Measurements from ENCODE around the gene ZBED4. TPM values are rescaled to one million over a fixed set of nuclear protein-coding genes. Genes with fewer than 3 reads are reported as not detected.

ZBED4 gene
- total and polyA plus RNA-seq, 11 donors = 2.2 to 8.6 (median 4.9) TPM

GRCh38 chr22:49878206-49878605 is 24.6 kb downstream of the ZBED4 start:
- ATAC-seq (no peak), DNase-seq (no peak)
- Histone ChIP-seq H3K27me3 (no peaks in the 10 kb centered on the region), H3K9me3 (no peaks in the 10 kb centered on the region), H3K4me1 (peaks cover 0 to 14% (median 0%) of the 10 kb centered on the region in 12 donors), H3K36me3 (peaks cover 0 to 14% (median 6%) of the 10 kb centered on the region in 9 donors), H3K27ac (no peak overlapping the region), H3K4me3 (no peak overlapping the region)
- intact Hi-C loops (cut with DNase I) = no loop called here
- WGBS, 4 donors = 96 to 99% (median 98%) methylated on average over 8 of the region's 8 CpGs
- TF ChIP-seq CTCF (IDR thresholded peaks at IDR 0.05) = no peak
- no peak for TF ChIP-seq POLR2A (IDR thresholded peaks at IDR 0.05)

- ATAC-seq = no peak
- Histone ChIP-seq H3K27me3 (no peaks in the 10 kb centered on the region), H3K36me3 (peaks cover 0 to 29% (median 16%) of the 10 kb centered on the region in 9 donors), H3K4me1 (peaks cover 0 to 14% (median 0%) of the 10 kb centered on the region in 12 donors), H3K9me3 (no peaks in the 10 kb centered on the region), H3K4me3 (no peak overlapping the region), H3K27ac (no peak overlapping the region)
- DNase-seq = no peak
- intact Hi-C loops (cut with DNase I) = no loop called here
- 88 to 93% (median 91%) methylated on average over 9 of the region's 9 CpGs for WGBS, 4 donors
- TF ChIP-seq POLR2A (IDR thresholded peaks at IDR 0.05) = no peak
- TF ChIP-seq CTCF (IDR thresholded peaks at IDR 0.05) = no peak
These were observed 26.2 kb downstream of the ZBED4 start for GRCh38 chr22:49879871-49880270.

GRCh38 chr22:49880281-49880680 is 26.6 kb downstream of the ZBED4 start:
- no peak for DNase-seq
- intact Hi-C loops (cut with DNase I) = no loop called here
- 53 to 65% (median 57%) methylated on average over 20 of the region's 20 CpGs for WGBS, 4 donors
- no peak for ATAC-seq
- Histone ChIP-seq H3K9me3 (no peaks in the 10 kb centered on the region), H3K27ac (no peak overlapping the region), H3K27me3 (no peaks in the 10 kb centered on the region), H3K36me3 (peaks cover 0 to 31% (median 16%) of the 10 kb centered on the region in 9 donors), H3K4me1 (peaks cover 0 to 14% (median 0%) of the 10 kb centered on the region in 12 donors), H3K4me3 (no peak overlapping the region)
- TF ChIP-seq CTCF (IDR thresholded peaks at IDR 0.05) (no peak), POLR2A (IDR thresholded peaks at IDR 0.05) (no peak)

- H3K27ac ChIP-seq = no peak overlapping the region
- H3K4me1 ChIP-seq = peaks cover 0 to 14% (median 0%) of the 10 kb centered on the region in 12 donors
- TF ChIP-seq CTCF (IDR thresholded peaks at IDR 0.05) = no peak
- no peak for TF ChIP-seq POLR2A (IDR thresholded peaks at IDR 0.05)
- DNase-seq (no peak), ATAC-seq (no peak)
- no peaks in the 10 kb centered on the region for H3K27me3 ChIP-seq
- no peaks in the 10 kb centered on the region for H3K9me3 ChIP-seq
- intact Hi-C loops (cut with DNase I) = no loop called here
- H3K4me3 ChIP-seq = no peak overlapping the region
- WGBS, 4 donors = 95 to 100% (median 97%) methylated on average over 2 of the region's 2 CpGs
- H3K36me3 ChIP-seq = peaks cover 0 to 43% (median 32%) of the 10 kb centered on the region in 9 donors
These were observed 28.2 kb downstream of the ZBED4 start for GRCh38 chr22:49881856-49882255.
